GM19455 (cell line): ENCODE measurements around the gene PGM2.

ENCODE experiments used
- ATAC-seq: cut with Tn5 transposase; IDR thresholded peaks from one replicate; pipeline ENCODE4 v1.9.1; 2021; ENCODE audit not compliant: unreplicated experiment

Gene PGM2

GRCh38 chr4:37896206-37896860 lies 69.8 kb downstream of the PGM2 start:
- no peak for ATAC-seq

GRCh38 chr4:37902212-37902611 lies 75.7 kb downstream of the PGM2 start:
- no peak for ATAC-seq

DNA sequence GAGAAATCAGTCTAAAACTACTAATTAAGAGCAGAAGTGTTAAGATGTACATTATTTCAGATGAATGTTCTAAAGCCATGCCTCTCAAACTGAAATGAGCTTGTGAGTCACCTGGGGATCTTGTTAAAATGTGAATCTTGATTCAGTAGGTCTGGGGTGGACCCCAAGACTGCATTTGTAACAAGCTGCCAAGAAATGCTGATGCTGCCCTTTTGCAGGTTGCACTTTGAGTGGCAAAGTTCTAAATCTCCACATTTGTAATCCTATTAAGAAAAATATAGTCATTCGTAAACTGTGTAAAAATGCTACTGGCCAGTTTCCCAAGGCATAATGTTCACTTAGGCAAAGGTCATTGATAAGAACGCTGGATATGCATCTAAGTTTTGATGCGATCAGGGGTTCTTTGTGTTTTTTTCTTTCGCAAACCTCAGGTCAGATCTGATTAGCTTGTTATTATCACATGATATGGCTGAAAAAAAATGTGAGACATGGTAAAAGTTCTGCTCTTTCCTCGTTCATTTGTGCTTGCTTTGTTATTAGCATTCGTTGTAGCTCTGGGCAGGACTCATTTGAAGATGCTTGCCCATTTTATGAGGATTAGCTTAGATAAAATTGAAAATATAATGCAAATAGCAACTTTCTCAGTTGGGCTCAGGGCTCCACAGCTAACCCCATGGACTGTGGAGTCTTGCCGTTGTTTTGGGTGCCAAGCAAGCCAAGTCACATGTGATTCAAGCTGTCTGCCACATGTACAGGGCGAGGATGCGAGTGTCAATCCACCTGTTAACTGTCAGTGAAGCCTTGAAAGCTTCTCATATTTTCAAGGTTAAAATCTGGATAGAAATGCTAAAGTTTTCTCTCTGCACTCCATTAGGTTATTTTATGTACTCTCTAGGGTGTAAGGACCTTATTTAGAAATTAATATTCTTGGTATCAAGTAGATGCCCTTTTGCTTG lies 76.5 kb downstream of the PGM2 start:
- ATAC-seq = no peak

DNA sequence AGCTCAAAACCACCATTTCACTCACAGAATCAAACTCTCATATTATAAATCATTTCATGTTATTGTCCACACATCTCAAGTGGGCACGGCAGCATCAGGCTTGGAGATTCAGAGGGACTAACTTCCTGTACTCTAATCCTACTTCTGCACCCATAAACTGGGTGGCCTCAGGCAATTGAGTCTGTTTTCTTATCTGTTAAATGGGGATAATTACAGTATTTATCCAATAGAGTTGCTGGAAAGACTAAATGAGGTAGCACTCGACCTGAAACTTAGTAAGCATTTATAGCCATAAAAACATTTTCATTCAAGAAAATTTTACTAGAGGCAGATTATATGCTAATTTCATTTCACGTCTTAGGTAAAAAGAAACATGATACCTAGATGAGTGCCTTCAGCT lies 77.4 kb downstream of the PGM2 start:
- ATAC-seq = no peak

- no peak for ATAC-seq
Observed at GRCh38 chr4:37904824-37905223, 78.3 kb downstream of the PGM2 start.

DNA sequence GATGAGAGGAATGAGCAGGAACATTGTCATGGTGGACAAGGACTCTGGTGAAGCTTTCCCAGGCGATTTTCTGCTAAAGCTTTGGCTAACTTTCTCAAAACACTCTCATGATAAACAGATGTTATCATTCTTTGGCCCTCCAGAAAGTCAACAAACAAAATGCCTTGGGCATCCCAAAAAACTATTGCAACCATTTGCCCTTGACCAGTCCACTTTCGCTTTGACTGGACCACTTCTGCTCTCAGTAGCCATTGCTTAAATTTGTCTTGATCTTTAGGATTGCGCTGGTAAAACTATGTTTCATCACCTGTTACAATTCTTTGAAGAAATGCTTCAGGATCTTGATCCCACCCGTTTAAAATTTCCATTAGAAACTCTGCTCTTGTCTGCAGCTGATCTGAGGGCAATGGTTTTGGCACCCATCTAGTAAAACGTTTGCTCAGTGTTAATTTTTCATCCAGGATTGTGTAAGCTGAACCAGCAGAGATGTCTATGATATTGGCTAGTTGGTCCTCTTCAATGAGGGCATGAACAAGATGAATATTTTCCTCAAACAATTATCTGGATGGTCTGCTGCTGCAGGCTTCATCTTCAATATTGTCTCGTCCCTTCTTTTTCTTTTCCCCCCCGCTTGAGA lies 79.2 kb downstream of the PGM2 start:
- no peak for ATAC-seq

DNA sequence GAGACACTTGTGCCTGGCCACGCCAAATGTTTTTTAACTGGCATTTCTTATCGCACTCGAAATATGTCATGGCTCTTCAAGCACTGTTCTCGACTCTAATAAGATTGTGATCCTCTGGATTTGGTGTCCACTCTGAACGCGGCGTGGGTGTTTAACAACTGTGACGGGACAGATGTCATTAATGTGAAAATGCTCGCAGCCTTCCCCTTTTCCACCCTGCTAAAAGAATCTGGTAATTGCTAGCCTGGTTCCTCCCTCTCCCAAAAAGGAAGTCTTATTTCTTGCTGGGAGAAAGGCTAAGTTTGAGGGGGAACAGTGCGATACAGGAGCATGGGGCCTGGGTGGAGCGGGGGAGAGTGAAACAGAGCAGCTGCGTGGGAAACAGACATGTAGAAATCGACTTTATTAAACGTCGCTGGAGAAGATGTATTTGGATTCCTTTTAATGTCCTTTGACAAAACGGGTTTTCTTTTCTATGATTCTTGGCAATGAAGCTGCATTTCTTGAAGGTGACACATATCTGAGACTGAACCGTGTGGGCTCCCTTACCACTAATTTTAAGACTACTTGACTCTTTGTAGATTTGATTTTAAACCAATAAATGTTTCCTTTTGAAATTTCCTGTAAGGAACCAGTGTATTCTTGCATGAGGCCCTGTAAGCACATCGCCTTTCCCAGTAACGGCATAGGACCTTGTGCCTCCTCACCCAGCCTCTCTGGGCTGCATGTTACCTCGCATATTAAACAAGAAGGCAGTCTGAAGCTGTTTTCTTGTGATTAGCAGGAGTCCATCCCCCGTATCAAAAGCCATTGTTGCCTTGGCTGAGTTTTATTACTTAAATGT lies 82.2 kb downstream of the PGM2 start:
- no peak for ATAC-seq

GRCh38 chr4:37909332-37910090 lies 83.0 kb downstream of the PGM2 start:
- no peak for ATAC-seq

- no peak for ATAC-seq
Observed at GRCh38 chr4:37910091-37910486, 83.6 kb downstream of the PGM2 start.
